ENCODE results near the gene JMJD7.

DNA sequence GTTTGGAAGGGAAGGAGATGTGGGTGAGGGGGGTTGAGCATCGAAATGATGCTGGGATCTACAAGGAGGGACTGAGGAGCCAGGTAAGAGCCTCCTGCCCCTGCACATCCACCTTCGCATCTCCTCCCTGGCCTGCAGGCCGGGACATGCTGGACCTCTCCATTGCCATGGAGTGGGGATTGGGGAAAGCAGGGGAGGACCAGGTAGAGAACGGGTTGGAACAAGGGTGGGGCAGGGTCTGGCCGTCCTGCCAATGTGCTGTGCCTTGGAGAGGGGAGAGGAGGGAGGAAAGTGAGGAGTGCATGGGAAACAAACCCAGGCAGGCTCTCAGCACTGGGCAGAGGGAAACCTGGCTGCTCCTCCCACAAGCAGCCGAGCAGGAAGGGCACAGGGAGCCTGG, 21.3 kb downstream of the JMJD7 start:
- TF ChIP-seq POLR2A (IDR thresholded peaks at IDR 0.05), result no peak
- TF ChIP-seq, protein P1, sequence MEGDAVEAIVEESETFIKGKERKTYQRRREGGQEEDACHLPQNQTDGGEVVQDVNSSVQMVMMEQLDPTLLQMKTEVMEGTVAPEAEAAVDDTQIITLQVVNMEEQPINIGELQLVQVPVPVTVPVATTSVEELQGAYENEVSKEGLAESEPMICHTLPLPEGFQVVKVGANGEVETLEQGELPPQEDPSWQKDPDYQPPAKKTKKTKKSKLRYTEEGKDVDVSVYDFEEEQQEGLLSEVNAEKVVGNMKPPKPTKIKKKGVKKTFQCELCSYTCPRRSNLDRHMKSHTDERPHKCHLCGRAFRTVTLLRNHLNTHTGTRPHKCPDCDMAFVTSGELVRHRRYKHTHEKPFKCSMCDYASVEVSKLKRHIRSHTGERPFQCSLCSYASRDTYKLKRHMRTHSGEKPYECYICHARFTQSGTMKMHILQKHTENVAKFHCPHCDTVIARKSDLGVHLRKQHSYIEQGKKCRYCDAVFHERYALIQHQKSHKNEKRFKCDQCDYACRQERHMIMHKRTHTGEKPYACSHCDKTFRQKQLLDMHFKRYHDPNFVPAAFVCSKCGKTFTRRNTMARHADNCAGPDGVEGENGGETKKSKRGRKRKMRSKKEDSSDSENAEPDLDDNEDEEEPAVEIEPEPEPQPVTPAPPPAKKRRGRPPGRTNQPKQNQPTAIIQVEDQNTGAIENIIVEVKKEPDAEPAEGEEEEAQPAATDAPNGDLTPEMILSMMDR (IDR thresholded peaks at IDR 0.05), result no peak
